ENCODE data around the gene GINS1.

GRCh38 chr20:25369971-25370370 lies 37.5 kb upstream of the GINS1 start:
- TF ChIP-seq CTCF (IDR thresholded peaks at IDR 0.05) (no peak), POLR2AphosphoS5 (IDR thresholded peaks at IDR 0.05) (no peak), EP300 (IDR thresholded peaks at IDR 0.05) (no peak)

Data from stomach (tissue), 4 donors.